ENCODE results near the gene DAPK1.

DAPK1 gene

DNA sequence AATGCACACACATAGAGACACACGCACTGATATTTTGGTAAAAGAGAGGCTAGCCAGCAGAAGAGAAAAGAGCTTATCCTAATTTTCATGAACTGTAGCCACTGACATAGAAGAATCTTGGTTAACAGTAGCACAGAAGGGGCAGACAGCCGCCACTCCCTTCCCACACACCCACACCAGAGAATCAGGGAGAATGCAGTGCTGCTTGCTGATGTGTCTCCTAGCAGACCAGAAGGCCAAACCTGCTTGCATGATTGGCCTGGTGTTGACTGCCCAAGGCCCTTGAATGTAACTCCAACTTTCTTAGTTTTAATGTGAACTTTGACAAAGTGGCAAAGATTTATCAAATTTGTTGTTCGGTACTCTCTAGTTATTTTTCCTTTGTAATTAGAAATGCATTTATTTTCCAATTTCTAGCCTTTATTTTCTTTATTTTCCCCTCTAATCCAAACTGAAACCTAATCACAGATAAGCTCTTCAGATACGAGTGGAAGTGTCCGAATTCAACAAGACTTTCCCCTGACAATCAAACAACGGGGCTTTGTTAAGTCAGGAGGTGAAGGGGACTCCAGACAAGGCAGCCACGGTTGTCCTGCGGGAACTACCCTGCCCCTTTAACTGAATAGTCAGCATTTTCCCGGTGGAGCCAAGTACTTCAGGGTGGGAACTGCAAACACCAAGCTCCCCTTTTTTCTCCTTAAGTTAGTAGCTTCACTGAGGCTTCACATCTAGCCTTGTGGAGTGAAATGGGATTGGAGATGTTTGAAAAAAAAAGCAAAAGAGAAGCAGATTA, 146.3 kb downstream of the DAPK1 start:
- DNase-seq (ENCODE audit: low spot score) = no peak

- no peak for DNase-seq (ENCODE audit: low spot score)
These were observed 147.0 kb downstream of the DAPK1 start for GRCh38 chr9:87644659-87645058.

DNA sequence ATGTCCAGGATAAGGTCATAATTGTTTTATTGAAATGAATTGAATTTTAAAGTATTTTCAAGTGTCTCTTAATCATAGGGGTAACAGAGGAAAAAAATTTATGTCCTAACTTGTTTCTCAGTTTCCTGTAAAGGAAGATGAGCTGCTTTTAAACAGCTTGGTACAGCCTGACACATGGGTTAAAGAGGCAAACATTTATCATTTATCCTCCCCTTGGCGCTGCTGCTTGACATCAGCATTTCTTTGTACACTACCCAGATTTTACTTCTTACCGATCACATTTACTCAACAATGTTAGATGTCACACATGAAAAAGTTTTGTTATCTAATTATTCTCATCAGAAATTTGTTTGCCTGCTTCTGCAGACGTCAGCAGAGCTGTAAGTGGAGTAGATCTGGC, 148.9 kb downstream of the DAPK1 start:
- DNase-seq (ENCODE audit: low spot score) = no peak

GRCh38 chr9:87647114-87647513, 149.4 kb downstream of the DAPK1 start:
- no peak for DNase-seq (ENCODE audit: low spot score)

GRCh38 chr9:87648606-87649005, 150.9 kb downstream of the DAPK1 start:
- DNase-seq (ENCODE audit: low spot score) = no peak

GRCh38 chr9:87650611-87651295, 153.1 kb downstream of the DAPK1 start:
- no peak for DNase-seq (ENCODE audit: low spot score)

GRCh38 chr9:87651431-87651830, 153.8 kb downstream of the DAPK1 start:
- DNase-seq (ENCODE audit: low spot score) = no peak

DNA sequence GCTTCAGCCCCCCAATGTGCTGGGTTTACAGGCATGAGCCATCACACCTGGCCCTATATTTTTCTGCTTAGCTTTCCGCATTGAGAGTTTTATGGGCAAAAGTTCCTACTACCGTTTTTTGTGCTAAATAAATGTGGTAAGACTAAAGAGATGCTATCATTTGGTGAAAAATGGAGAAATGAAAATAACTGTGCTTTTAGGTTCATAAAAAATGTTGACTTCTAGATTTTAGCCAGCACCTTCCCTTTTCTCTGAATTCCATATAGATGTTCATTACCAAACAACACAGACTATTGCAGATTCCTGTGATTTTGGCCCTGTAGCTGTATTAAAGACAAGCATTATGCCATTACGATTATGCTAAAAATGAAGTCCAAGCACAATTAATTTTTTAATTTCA, 156.3 kb downstream of the DAPK1 start:
- no peak for DNase-seq (ENCODE audit: low spot score)

DNA sequence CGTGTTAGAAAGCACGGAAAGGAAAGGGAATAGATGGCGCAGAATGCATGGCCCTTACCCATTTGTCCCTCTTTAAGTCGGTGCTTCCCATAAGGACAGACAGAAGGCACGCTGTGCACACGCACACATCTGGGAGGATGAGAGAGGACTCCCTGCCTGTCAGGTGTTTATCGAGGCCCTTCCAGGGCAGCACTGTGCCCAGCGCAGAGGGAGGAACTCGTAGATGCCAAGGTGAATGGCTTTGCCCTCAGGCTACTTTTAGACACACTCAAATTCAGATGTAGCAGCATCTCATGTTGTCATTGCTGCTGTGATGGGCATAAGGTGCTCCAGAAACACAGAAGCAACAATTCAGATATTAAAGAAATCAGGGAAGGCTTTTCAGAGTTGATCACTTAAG, 158.1 kb downstream of the DAPK1 start:
- no peak for DNase-seq (ENCODE audit: low spot score)

GRCh38 chr9:87656485-87656884, 158.8 kb downstream of the DAPK1 start:
- DNase-seq (ENCODE audit: low spot score) = no peak

DNA sequence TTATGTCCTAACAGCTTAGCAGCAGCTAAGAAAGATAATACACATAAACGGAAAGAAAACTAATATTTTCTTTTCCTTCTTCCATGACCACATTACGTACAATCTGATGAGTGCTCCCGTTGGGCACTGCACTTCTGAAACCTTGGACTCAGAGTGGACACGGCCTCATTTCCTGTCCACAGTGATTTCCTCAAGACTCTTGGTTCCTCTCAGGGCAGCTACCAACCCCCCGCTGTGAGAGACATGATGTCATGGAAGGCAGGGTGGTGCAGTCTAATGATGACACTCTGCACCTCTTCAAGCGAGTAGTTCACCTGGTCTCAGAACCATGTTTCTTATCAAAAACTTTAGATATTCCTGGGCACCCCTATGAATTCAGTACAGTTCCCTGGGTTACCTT, 159.5 kb downstream of the DAPK1 start:
- no peak for DNase-seq (ENCODE audit: low spot score)

DNA sequence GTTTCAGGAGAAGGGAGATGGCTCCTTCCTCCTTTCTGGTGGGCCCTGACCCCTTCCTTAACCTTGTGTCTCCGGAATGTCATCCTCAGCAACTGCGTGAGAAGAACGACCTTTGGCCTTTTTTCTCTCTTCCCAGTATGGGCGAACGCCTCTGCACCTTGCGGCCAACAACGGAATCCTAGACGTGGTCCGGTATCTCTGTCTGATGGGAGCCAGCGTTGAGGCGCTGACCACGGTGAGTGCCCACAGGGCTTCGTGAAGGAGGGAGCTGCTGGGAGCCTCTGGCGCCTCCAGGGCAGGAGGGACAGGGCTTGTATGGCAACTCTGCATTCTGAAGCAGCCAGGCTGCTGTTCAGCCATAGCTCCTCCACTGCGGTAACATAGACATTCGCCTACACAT, 160.2 kb downstream of the DAPK1 start:
- no peak for DNase-seq (ENCODE audit: low spot score)

DNA sequence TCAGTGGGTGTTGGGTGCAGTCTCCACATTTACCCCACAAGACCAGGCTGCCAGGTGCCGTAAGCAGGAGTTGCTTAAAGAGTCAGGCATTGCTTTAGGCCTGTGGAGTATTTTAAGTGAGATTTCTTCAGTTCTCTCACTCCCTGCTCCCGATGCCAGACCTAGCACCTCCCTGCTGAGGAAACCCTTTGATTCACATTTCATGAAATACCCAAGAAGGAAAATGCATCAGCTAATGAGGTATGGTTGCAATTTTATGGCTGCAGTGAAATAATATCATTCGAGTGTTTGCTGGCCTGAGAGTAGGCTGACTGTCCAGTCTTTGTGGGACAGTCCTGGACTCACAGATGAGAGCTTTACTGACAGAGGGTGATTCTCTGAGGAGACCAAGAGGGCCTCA, 160.8 kb downstream of the DAPK1 start:
- no peak for DNase-seq (ENCODE audit: low spot score)

DNA sequence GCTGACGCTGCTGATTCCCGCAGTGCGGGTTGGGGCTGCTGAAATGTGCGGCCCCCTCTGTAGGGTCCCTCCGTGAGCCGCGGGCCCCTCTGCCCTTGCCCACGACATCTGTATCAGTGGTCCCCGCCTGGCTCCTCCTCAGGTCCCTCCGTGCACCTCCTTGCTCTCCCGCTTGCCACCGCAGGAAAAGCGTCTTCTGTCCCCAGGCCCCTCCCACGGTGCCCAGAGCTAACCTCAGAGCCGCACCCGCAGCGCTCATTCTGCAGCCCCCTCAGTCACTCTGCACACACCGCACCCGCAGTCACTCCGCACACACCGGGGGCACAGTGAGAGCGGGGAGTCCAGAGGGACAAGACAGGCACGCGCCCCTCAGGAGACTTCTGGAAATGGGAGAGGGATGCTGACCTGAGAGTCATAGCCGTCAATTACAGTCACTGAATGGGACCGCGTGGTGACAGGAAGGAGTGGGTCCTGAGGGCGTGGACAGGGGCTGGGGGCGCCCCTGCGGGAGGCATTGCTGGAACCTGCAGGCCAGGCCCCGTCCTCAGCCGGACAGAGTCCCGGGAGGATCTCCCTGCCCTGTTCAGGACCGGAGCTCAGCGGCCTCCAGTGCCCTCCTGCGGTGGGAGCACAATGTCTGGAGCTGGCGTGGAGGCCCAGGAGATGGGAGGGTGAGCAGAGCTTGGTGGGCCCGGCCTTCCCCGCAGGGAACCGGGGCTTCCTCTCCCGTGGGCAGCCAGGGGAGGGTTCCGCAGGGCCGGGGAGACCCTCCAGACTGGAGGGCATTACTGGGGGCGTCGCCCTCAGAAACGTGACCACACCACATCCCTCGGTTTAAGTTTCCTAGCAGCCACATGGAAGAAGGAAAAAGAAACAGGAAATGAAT, 162.1 kb downstream of the DAPK1 start:
- no peak for DNase-seq (ENCODE audit: low spot score)

GRCh38 chr9:87661241-87661640, 163.6 kb downstream of the DAPK1 start:
- DNase-seq (ENCODE audit: low spot score) = no peak

DNA sequence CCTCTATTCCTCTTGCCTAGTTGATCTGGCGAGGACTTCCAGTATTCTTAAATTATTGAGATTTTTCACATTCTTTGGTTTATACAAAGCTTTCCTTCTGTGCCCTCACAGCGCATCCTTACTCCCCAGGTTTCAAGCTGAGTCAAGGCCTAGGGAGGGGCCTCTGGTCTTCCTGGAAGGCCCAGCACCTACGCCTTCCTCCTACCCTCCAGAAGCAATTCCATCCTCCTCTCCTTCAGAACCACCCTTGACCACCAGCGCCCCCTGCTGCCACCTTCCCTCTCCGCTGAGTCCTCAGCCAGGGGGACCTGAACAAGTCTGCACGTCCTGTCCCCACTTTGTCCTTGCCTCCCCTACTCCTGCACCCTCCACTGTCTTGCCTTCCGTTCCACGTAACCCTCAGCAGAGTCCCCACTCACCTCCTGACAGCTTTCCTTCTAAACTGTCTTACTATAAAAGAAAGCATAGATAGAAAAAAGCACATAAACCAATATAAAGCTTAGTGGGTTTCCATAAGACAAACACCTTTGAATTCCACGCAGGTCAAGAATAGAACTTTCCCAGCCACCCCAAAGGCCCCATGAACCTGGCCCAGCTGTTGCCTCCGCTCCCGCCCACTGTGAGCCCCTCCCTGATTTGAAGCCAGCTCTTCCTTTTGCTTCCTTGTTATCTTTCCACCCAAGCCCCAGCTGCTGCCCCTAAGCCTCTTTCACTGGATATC, 165.3 kb downstream of the DAPK1 start:
- DNase-seq (ENCODE audit: low spot score) = peak; percentile 40

DNA sequence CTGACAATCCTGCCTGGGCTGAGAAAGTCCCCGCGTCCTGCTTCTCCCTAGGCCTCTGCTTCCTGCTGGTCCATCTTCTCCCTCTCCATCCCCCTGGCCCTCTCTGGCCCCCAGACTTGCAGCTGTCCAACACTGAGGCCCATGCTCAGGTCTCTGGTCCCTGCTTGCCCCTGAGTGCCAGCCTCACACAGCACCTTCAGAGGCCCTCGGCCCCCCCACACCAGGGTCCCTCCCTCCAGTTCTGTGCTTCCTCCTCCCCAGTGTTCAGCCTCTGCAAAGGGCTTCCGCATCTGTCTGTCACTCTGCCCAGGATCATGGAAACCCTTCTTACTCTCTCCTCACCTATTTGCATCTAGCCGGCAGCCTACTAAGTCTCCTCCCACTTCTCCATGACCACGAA, 165.9 kb downstream of the DAPK1 start:
- DNase-seq (ENCODE audit: low spot score) = no peak

DNA sequence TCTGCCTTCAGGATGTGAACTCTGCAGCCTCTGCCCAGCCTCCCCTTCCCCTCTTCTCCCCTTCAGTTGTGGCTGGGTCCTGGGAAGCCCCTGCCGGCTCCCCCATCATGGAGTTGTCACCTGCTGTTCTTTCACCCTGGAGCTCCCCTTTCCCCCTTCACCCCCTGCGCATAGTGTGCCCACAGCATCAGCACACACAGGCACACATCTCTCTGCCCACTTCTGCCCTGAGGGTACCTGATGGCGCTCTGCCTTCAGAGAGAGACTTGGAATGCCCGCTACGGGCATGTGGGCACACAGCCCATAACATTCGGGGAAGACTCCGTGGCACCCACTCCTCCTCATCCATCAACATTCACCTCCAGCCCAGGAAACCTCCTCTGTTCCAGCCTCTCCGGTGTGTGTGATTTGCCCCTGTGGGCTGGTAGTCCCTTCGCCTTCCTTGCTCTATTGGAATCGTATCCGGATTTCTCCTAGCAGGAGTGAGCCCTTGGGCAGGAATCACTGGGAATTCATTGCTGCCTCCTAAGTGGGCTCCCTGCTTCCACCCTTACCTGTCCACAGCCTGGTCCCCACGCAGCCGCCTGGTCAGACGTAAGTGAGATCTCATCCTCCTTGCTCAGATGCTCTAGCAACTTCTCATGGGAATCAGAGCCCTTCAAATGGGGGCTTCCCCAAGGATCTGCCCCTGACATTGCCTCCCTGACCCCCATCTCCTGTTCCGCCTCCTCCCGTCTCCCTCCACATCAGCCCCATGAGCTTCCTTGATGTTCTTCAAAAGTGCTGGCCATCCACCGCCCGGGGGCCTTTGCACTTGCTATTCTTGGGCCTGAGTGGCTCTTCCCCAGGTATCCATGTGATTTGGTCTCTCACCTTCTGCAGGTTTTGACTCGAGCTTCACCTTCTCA, 166.7 kb downstream of the DAPK1 start:
- DNase-seq (ENCODE audit: low spot score) = no peak

GRCh38 chr9:87665505-87665904, 167.8 kb downstream of the DAPK1 start:
- DNase-seq (ENCODE audit: low spot score) = no peak

DNA sequence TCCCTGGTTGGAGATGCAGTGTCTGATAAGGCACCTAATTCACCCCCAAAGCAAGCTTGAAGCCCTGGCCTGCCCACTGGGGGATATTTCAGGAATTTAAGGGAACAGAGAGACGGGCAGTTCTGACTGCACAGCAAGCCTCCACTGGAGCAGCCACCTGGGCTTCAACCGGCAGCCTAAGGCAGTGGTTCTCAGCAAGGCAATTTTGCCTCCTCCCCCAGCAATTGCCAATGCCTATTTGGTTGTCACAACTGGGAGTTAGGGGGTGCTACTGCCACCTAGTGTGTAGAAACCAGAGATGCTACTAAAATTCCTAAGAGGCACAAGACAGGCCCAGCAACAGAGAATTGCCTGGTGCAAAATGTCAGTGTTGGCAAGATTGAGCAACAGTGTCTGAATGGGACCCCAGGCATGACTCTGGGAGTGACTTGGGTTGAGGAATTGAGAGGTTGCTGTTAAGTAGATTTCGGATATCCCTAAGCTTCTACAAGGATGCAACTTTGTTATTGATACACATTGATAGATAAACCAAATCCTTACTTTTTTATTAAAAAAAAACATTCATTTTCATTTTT, 169.6 kb downstream of the DAPK1 start:
- peak; percentile 55 for DNase-seq (ENCODE audit: low spot score)

DNA sequence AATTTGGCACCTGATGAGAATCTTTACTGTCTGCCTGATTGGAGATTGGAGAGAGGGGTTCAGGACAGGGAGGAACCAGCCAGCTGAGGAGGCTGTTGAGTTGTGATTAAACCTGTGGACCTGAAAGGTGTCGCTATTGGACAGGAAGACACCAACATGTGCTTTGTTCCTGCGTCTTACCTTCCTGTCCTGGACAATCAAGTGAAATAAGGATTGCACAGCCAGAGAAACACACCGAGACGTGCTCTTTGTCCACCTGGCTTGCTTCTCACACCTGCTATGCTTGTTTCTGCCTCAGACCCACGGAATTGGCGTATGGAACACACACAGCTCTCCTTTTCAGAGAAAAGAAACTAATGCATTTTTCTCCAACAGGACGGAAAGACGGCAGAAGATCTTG, 170.6 kb downstream of the DAPK1 start:
- DNase-seq (ENCODE audit: low spot score) = no peak
